ENCODE measurements around the gene SPPL2A. TPM values are rescaled to one million over a fixed set of nuclear protein-coding genes. Genes with fewer than 3 reads are reported as not detected.

Gene SPPL2A
- total and polyA plus RNA-seq, 10 donors, result 18.0 to 425 (median 113) TPM

DNA sequence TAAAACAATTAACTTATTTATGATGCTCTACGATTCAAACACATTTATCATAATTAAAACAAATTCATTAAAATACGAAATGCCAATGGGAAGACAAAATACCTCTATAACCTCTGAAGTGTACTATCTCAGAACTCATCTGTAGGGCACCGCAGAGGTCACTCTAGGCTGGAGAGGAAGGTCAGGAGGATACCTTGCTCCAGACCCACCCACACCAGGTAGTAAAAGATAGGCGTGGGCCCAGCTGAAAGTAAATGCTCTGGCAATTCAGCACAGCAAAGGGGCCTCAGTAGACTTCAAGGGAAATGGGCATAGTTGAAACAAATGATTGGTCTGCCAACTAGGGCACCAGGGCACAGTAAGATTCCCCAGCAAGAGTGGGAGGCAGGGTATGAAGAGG, 26.0 kb upstream of the SPPL2A start:
- Histone ChIP-seq H3K27ac (no peak overlapping the region), H3K36me3 (no peaks in the 10 kb centered on the region), H3K9me3 (no peaks in the 10 kb centered on the region), H3K4me1 (no peaks in the 10 kb centered on the region), H3K4me3 (no peak overlapping the region), H3K27me3 (replicated peaks in 1 of 7) (no peaks in the 10 kb centered on the region)
- DNase-seq, result no peak
- WGBS, 5 donors, result 78 to 93% (median 87%) methylated on average over 4 of the region's 4 CpGs
- intact Hi-C loops (cut with DNase I; ENCODE audit: low total_unique reads), result no loop called here
- no peak for TF ChIP-seq POLR2AphosphoS5 (IDR thresholded peaks at IDR 0.05)
- TF ChIP-seq, protein P1, sequence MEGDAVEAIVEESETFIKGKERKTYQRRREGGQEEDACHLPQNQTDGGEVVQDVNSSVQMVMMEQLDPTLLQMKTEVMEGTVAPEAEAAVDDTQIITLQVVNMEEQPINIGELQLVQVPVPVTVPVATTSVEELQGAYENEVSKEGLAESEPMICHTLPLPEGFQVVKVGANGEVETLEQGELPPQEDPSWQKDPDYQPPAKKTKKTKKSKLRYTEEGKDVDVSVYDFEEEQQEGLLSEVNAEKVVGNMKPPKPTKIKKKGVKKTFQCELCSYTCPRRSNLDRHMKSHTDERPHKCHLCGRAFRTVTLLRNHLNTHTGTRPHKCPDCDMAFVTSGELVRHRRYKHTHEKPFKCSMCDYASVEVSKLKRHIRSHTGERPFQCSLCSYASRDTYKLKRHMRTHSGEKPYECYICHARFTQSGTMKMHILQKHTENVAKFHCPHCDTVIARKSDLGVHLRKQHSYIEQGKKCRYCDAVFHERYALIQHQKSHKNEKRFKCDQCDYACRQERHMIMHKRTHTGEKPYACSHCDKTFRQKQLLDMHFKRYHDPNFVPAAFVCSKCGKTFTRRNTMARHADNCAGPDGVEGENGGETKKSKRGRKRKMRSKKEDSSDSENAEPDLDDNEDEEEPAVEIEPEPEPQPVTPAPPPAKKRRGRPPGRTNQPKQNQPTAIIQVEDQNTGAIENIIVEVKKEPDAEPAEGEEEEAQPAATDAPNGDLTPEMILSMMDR (IDR thresholded peaks at IDR 0.05 in 8 of 11, conservative IDR thresholded peaks at IDR 0.05 in 3 of 11), result no peak
- TF ChIP-seq POLR2A (IDR thresholded peaks at IDR 0.05), result no peak

DNA sequence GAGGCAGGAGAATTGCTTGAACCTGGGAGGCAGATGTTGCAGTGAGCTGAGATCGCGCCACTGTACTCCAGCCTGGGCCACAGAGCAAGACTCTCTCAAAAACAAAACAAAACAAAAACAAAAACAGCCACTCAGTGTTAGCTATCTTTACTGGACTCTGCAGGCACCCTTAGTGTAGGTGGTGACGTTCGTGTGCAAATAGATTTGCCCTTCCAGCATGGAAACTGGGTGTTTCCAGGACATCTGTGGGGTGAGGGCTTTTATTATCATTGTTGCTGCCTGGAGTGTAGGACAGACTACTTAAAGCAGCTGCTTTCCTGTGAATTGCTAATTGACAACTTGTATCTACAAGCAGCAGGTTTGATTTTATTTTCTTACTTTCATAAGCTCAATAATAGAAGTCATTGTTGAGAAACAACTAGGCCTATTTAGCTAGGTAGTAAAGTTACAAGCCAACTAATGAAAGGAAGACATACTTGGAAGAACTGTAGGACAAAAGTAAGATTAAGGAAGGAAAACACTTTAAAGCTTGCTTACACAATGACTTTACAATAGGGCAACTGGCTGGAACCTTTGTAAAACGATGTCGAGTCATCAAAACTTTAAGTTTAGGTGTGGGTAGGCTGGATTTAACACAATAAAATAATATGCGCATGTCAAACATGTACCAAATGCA, 25.4 kb upstream of the SPPL2A start:
- TF ChIP-seq POLR2A (IDR thresholded peaks at IDR 0.05) (no peak), POLR2AphosphoS5 (IDR thresholded peaks at IDR 0.05) (no peak)
- TF ChIP-seq, protein P1 (IDR thresholded peaks at IDR 0.05 in 8 of 11, conservative IDR thresholded peaks at IDR 0.05 in 3 of 11), result no peak
- no peaks in the 10 kb centered on the region for H3K9me3 ChIP-seq
- no peak overlapping the region for H3K27ac ChIP-seq
- H3K4me3 ChIP-seq, result no peak overlapping the region
- H3K36me3 ChIP-seq, result no peaks in the 10 kb centered on the region
- H3K27me3 ChIP-seq (replicated peaks in 1 of 7), result no peaks in the 10 kb centered on the region
- intact Hi-C loops (cut with DNase I; ENCODE audit: low total_unique reads), result no loop called here
- no peaks in the 10 kb centered on the region for H3K4me1 ChIP-seq
- WGBS, 5 donors, result 81 to 88% (median 86%) methylated on average over 7 of the region's 7 CpGs
- DNase-seq, result no peak

DNA sequence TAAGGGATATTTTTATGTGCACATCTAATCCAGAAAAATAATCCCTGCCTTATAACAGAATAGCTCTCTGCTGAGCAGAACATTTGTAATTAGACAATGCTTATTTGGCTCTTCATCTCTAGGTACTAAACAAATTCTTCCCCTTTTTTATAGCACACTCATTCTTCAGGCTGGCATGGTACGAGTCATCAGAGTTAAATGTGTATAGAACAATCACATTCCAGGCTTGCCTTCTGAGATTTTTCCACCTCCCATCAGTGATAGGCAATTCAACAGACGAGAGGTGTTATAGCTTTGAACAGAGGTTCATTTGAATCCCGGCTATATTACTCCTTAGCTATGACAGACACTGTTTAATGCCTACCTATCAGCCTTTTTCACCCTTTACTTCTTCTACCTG, 21.4 kb upstream of the SPPL2A start:
- DNase-seq, result no peak
- TF ChIP-seq, protein P1 (IDR thresholded peaks at IDR 0.05 in 8 of 11, conservative IDR thresholded peaks at IDR 0.05 in 3 of 11), result no peak
- TF ChIP-seq POLR2AphosphoS5 (IDR thresholded peaks at IDR 0.05) (no peak), POLR2A (IDR thresholded peaks at IDR 0.05) (no peak)
- H3K4me1 ChIP-seq, result no peaks in the 10 kb centered on the region
- H3K27me3 ChIP-seq (replicated peaks in 1 of 7), result no peaks in the 10 kb centered on the region
- intact Hi-C loops (cut with DNase I; ENCODE audit: low total_unique reads), result no loop called here
- H3K36me3 ChIP-seq, result no peaks in the 10 kb centered on the region
- no peaks in the 10 kb centered on the region for H3K9me3 ChIP-seq
- WGBS, 5 donors, result 69 to 78% (median 77%) methylated on average over 3 of the region's 3 CpGs
- H3K27ac ChIP-seq, result no peak overlapping the region
- no peak overlapping the region for H3K4me3 ChIP-seq

DNA sequence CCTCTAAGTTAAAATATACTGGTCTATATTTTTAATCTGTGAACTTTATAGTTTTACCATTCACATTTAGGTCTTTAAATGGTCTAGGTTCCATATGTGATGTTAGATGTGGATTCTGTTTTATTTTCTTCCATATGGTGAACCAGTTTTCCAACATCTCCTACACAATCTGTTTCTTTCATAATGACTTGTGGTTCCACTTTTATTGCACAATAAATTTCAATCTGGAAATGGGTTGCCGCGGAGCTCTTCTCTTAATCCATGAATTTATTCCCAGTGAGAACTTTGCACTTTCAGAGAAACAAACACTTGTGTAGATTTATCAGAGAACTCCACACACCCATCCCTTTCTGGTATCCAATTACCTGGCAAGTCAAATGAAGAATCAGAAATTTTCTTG, 20.9 kb upstream of the SPPL2A start:
- no peak for DNase-seq
- intact Hi-C loops (cut with DNase I; ENCODE audit: low total_unique reads), result no loop called here
- no peaks in the 10 kb centered on the region for H3K27me3 ChIP-seq (replicated peaks in 1 of 7)
- WGBS, 5 donors, result 68 to 96% (median 89%) methylated on average over 2 of the region's 2 CpGs
- H3K4me1 ChIP-seq, result no peaks in the 10 kb centered on the region
- no peaks in the 10 kb centered on the region for H3K36me3 ChIP-seq
- TF ChIP-seq, protein P1 (IDR thresholded peaks at IDR 0.05 in 8 of 11, conservative IDR thresholded peaks at IDR 0.05 in 3 of 11), result no peak
- TF ChIP-seq POLR2AphosphoS5 (IDR thresholded peaks at IDR 0.05) (no peak), POLR2A (IDR thresholded peaks at IDR 0.05) (no peak)
- H3K4me3 ChIP-seq, result no peak overlapping the region
- H3K27ac ChIP-seq, result no peak overlapping the region
- H3K9me3 ChIP-seq, result no peaks in the 10 kb centered on the region

All from spleen (tissue), 11 donors.